Coronary artery (tissue), 2 donors: ENCODE results near the gene FBXO39.
"Not testable (repeated sequence)": the region's sequence is repeated elsewhere in the genome, so short reads cannot be mapped to it uniquely, and the experiment has no call there.

Experiments used
- DNase-seq: peaks from one replicate; pipeline ENCODE4 v3.0.0-alpha.2; 2017; ENCODE audit warnings: low spot score
- H3K27ac ChIP-seq, 2 donors: fragments of 200-600 bp; sonication (generic); one replicate each; pipeline ENCODE4 v1.5.1; 2016 to 2019
- H3K4me3 ChIP-seq: fragments of 200-600 bp; sonication (generic); 2 replicates; pipeline ENCODE4 v1.5.1; 2016; ENCODE audit warnings: mild to moderate bottlenecking, moderate library complexity
- TF ChIP-seq, protein P1 (sequence below): fragments of 200-600 bp; sonication (generic); IDR thresholded peaks from one replicate; pipeline ENCODE4 v1.5.1; 2019; ENCODE audit warnings: antibody characterized with exemption

The FBXO39 gene

DNA sequence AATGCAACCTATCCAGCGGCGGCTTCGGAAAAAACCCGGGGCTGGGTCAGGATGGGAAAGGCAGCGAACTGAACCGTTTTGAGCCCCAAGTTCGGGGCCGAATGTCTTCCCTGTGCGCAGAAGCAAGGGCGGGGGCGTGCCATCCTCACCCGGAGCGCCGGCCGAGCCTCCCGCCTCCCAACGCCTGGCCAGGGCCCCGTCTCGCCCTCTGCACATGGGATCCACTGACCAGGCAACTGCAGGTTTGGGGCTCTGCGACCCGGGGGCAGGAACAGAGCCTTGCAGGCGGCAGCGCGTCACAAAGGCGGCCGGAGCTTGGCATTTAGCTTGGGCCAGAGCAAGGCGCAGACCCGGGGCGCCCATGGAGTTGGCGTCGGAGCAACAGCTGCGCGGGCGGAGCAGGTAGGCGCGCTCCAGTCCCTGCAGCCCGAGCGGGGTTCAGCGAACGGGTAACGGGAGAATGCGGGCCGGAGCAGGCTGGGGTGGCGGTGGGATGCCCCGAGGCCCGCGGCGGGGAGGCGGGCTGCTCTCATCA is at the start of gene FBXO39:
Gene FBXO39, plus strand, starts transcription at position 345 of the 535 bp plus-strand sequence. CDS start 3,654 bp downstream, outside the sequence.
- H3K4me3 ChIP-seq: peak within 1 kb of the TSS; percentile 21

GRCh38 chr17:6729531-6729930 is 46.5 kb upstream of the FBXO39 start:
- Histone ChIP-seq H3K4me3 (no peak overlapping the region), H3K27ac (no peak overlapping the region)
- TF ChIP-seq, protein P1, sequence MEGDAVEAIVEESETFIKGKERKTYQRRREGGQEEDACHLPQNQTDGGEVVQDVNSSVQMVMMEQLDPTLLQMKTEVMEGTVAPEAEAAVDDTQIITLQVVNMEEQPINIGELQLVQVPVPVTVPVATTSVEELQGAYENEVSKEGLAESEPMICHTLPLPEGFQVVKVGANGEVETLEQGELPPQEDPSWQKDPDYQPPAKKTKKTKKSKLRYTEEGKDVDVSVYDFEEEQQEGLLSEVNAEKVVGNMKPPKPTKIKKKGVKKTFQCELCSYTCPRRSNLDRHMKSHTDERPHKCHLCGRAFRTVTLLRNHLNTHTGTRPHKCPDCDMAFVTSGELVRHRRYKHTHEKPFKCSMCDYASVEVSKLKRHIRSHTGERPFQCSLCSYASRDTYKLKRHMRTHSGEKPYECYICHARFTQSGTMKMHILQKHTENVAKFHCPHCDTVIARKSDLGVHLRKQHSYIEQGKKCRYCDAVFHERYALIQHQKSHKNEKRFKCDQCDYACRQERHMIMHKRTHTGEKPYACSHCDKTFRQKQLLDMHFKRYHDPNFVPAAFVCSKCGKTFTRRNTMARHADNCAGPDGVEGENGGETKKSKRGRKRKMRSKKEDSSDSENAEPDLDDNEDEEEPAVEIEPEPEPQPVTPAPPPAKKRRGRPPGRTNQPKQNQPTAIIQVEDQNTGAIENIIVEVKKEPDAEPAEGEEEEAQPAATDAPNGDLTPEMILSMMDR: no peak
- DNase-seq: no peak

More for the DNA sequence above, at the start of gene FBXO39:
- TF ChIP-seq, protein P1: no peak
- H3K27ac ChIP-seq: no peak within 1 kb of the TSS
- no peak for DNase-seq

DNA sequence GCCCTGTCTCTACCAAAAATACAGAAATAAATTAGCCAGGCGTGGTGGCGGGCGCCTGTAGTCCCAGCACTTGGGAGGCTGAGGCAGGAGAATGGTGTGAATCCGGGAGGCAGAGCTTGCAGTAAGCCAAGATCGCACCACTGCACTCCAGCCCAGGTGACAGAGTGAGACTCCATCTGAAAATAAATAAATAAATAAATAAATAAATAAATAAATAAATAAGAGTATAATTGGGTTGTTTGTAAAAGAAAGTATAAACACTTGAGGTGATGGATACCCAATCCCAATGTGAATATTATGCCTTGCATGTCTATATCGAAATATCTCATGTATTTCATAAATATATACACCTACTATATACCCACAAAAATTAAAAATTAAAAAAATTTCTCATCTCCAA is 29.4 kb upstream of the FBXO39 start:
- not testable (repeated sequence) for DNase-seq, H3K4me3 ChIP-seq, H3K27ac ChIP-seq

GRCh38 chr17:6748617-6749016 is 27.4 kb upstream of the FBXO39 start:
- H3K4me3 ChIP-seq: no peak overlapping the region
- TF ChIP-seq, protein P1: no peak
- DNase-seq: no peak
- no peak overlapping the region for H3K27ac ChIP-seq

DNA sequence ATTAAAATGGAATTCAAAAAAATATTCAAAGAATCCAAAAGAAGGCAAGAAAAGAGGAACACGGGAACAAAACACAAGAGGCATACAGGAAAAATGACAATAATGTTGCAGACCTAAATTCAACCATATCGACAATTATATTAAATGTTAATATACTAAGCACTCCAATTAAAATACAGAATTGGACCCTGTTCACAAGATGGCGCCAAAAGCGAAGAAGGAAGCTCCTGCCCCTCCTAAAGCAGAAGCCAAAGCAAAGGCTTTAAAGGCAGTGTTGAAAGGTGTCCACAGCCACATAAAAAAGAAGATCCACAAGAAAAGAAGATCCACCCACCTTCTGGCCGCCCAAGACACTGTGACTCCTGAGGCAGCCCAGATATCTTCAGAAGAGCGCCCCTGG is 26.5 kb upstream of the FBXO39 start:
- DNase-seq: no peak
- no peak overlapping the region for H3K27ac ChIP-seq
- TF ChIP-seq, protein P1: no peak
- no peak overlapping the region for H3K4me3 ChIP-seq

GRCh38 chr17:6752068-6752909 is 23.7 kb upstream of the FBXO39 start:
- TF ChIP-seq, protein P1: no peak
- DNase-seq: peak; percentile 79
- H3K4me3 ChIP-seq: peak overlapping the region; percentile 45
- H3K27ac ChIP-seq: peak overlapping the region; percentile 58 to 88

- TF ChIP-seq, protein P1: no peak
- peak overlapping the region; percentile 45 for H3K4me3 ChIP-seq
- peak overlapping the region; percentile 58 to 88 for H3K27ac ChIP-seq
- DNase-seq: peak; percentile 84
Observed at GRCh38 chr17:6753006-6753445, 23.0 kb upstream of the FBXO39 start.
